Spleen (tissue), 7 donors: Measurements from ENCODE around the gene CLEC4G.

Experiments used
- CTCF ChIP-seq, 11 experiments: fragments of 200-600 bp in 7 of 11; fragments of 450-650 bp in 4 of 11; sonication (generic) in 4 of 11; IDR thresholded peaks in 8 of 11; conservative IDR thresholded peaks in 3 of 11; 1 replicate in 7 of 11; 2 replicates in 4 of 11; pipeline versions ENCODE4 v1.4.0 to v1.8.0; 2016 to 2021; ENCODE audit warnings: antibody characterized with exemption in 11 of 11, inconsistent platforms in 4 of 11, mild to moderate bottlenecking in 1 of 11
- POLR2A ChIP-seq, 3 donors: fragments of 450-650 bp; IDR thresholded peaks; one replicate each; pipeline ENCODE4 v1.5.1; 2017; ENCODE audit warnings: antibody characterized with exemption in 3 of 3, mild to moderate bottlenecking in 1 of 3
- POLR2AphosphoS5 ChIP-seq, 3 donors: sonication (generic); formaldehyde crosslinking; IDR thresholded peaks; one replicate each; pipeline ENCODE4 v1.5.1; 2017; ENCODE audit warnings: antibody characterized with exemption in 3 of 3
- donor health status: DM: no; HTN: no; CAD: no; lungs with moderate emphysema.
- donor health status: DM: no; HTN: no; CAD: no.
- donor health status: DM: no; HTN: no; CAD: no.

GRCh38 chr19:7759156-7759555 lies 27.2 kb upstream of the CLEC4G start:
- no peak for TF ChIP-seq CTCF (IDR thresholded peaks at IDR 0.05 in 8 of 11, conservative IDR thresholded peaks at IDR 0.05 in 3 of 11)
- TF ChIP-seq POLR2A (IDR thresholded peaks at IDR 0.05): no peak
- no peak for TF ChIP-seq POLR2AphosphoS5 (IDR thresholded peaks at IDR 0.05)
